K562 (cell line): ENCODE measurements around the gene WDPCP. TPM values are rescaled to one million over a fixed set of nuclear protein-coding genes. Genes with fewer than 3 reads are reported as not detected.
"Not testable (repeated sequence)": the region's sequence is repeated elsewhere in the genome, so short reads cannot be mapped to it uniquely, and the experiment has no call there.

Experiments used
- ATAC-seq: fragments of 200-7000 bp; cut with Tn5 transposase; 3 replicates; pipeline ENCODE4 v1.9.1; 2020; ENCODE audit warnings: moderate library complexity
- BruUV-seq: library from RNA; stranded (reverse); fragments of 400-500 nt; replicated peaks from 2 replicates; lab custom pipeline; 2021; lab: Mats Ljungman, UMichigan
- CTCF ChIA-PET: fragments of 300-600 bp; formaldehyde crosslinking; extraction: SDS; loops from one replicate; lab custom pipeline; 2021; ENCODE audit warnings: low intra/inter-chr PET ratio; lab: Yijun Ruan, JAX
- POLR2A ChIA-PET: fragments of 300-600, 350-650 bp; sonication (Branson Sonifier 250); formaldehyde crosslinking; extraction: SDS; loops from one replicate; lab custom pipeline; 2021; ENCODE audit warnings: antibody characterized with exemption, inconsistent platforms; lab: Yijun Ruan, JAX
- DNase-seq, 4 experiments: peaks; one replicate each; pipeline versions ENCODE4 v3.0.0 to v3.0.0-alpha.2; 2011 to 2018; ENCODE audit warnings: low spot score in 3 of 4, mixed read lengths in 3 of 4; ENCODE audit errors: extremely low read depth in 1 of 4
- FAIRE-seq: peaks from 2 replicates; lab custom pipeline; 2011; peaks lifted over from hg19 to GRCh38; lab: Jason Lieb, UNC
- H2AFZ ChIP-seq: 2 replicates; pipeline ENCODE4 v1.6.0; 2011; ENCODE audit warnings: low read depth, low read length, control low read depth, inconsistent platforms
- H3K27ac ChIP-seq: fragments of 200-600 bp; 3 replicates; pipeline ENCODE4 v1.8.0; 2011; ENCODE audit warnings: low read depth, mild to moderate bottlenecking, control low read depth, inconsistent platforms, low read length, moderate library complexity, mixed read lengths; ENCODE audit errors: extremely low read depth
- H3K27me3 ChIP-seq, 2 experiments: fragments of 300-600 bp in 1 of 2; 2 replicates in 1 of 2; 3 replicates in 1 of 2; pipeline versions ENCODE4 v1.6.0 to v1.8.0; 2011; ENCODE audit warnings: inconsistent platforms in 2 of 2, low read length in 2 of 2, mild to moderate bottlenecking in 1 of 2, mixed read lengths in 1 of 2, moderate library complexity in 1 of 2; ENCODE audit not compliant: control insufficient read depth in 2 of 2, insufficient read depth in 2 of 2
- H3K36me3 ChIP-seq: fragments of 300-600 bp; 3 replicates; pipeline ENCODE4 v1.8.0; 2011; ENCODE audit warnings: mild to moderate bottlenecking, low read length, inconsistent platforms; ENCODE audit not compliant: control insufficient read depth, insufficient read depth
- H3K4me1 ChIP-seq, 2 experiments: fragments of 200-600 bp in 1 of 2; replicated peaks in 1 of 2; 2 replicates in 1 of 2; 3 replicates in 1 of 2; pipeline versions ENCODE4 v1.5.1 to v1.8.0; 2011; ENCODE audit warnings: inconsistent platforms in 2 of 2, low read length in 2 of 2, mild to moderate bottlenecking in 1 of 2, mixed read lengths in 1 of 2, moderate library complexity in 1 of 2; ENCODE audit not compliant: control insufficient read depth in 2 of 2, insufficient read depth in 2 of 2
- H3K4me2 ChIP-seq: 2 replicates; pipeline ENCODE4 v1.6.1; 2011; ENCODE audit warnings: low read length, control low read depth, inconsistent platforms, mixed read lengths; ENCODE audit not compliant: insufficient read depth
- H3K4me3 ChIP-seq: fragments of 200-600 bp; sonication (generic), shearing (Covaris generic); 2 replicates; pipeline ENCODE4 v1.5.1; 2016; ENCODE audit warnings: control low read depth, inconsistent platforms
- H3K79me2 ChIP-seq: fragments of 200-600 bp; 3 replicates; pipeline ENCODE4 v1.8.0; 2011; ENCODE audit warnings: low read length, inconsistent platforms; ENCODE audit not compliant: control insufficient read depth, insufficient read depth
- H3K9ac ChIP-seq, 2 experiments: 2 replicates each; pipeline versions ENCODE4 v1.6.0 to v1.6.1; 2011; ENCODE audit warnings: low read depth in 2 of 2, low read length in 2 of 2, control low read depth in 1 of 2, inconsistent platforms in 1 of 2, mild to moderate bottlenecking in 1 of 2, mixed read lengths in 1 of 2; ENCODE audit not compliant: insufficient read depth in 1 of 2
- H3K9me1 ChIP-seq: one replicate; pipeline ENCODE4 v1.6.0; 2011; ENCODE audit warnings: inconsistent platforms, mild to moderate bottlenecking, low read length, moderate library complexity; ENCODE audit not compliant: control insufficient read depth, insufficient read depth
- H3K9me3 ChIP-seq: replicated peaks from 2 replicates; pipeline ENCODE4 v1.5.1; 2011; ENCODE audit warnings: low read depth, low read length, inconsistent platforms; ENCODE audit not compliant: control insufficient read depth, insufficient read depth
- H4K20me1 ChIP-seq: replicated peaks from 2 replicates; pipeline ENCODE4 v1.6.1; 2011; ENCODE audit warnings: low read length, inconsistent platforms, mixed read lengths; ENCODE audit not compliant: control insufficient read depth, insufficient read depth
- BCOR ChIP-seq: fragments of 450-650 bp; IDR thresholded peaks from 2 replicates; pipeline ENCODE4 v1.6.1; 2016
- MAFF ChIP-seq: IDR thresholded peaks from 2 replicates; pipeline ENCODE4 v1.6.1; 2012; ENCODE audit warnings: low read length, improper control_type of control experiment
- RBM25 ChIP-seq: fragments of 200-400 bp; formaldehyde crosslinking; IDR thresholded peaks from 2 replicates; pipeline ENCODE4 v1.6.1; 2018; ENCODE audit warnings: low read length, low read depth, moderate library complexity; ENCODE audit not compliant: severe bottlenecking
- XRCC3 ChIP-seq: fragments of 450-650 bp; IDR thresholded peaks from 2 replicates; pipeline ENCODE4 v1.6.1; 2017; ENCODE audit warnings: mild to moderate bottlenecking, moderate library complexity
- ZNF146 ChIP-seq: IDR thresholded peaks from one replicate; pipeline ENCODE4 v1.6.1; 2018; ENCODE audit warnings: missing compliant biosample characterization; ENCODE audit not compliant: unreplicated experiment
- ZNF316 ChIP-seq: fragments of 450-650 bp; IDR thresholded peaks from 2 replicates; pipeline ENCODE4 v1.6.1; 2016
- WGBS: fragments of 100-300 bp; shearing (Covaris generic); methylation state at CpG from one replicate; pipeline ENCODE4 v1.1.6; 2016; ENCODE audit warnings: low coverage, mixed read lengths; ENCODE audit not compliant: insufficient coverage; ENCODE audit errors: missing lambda C conversion rate; 5-methylcytosine and 5-hydroxymethylcytosine counted together
- in situ Hi-C: fragments of 300-500 bp; cut with MboI; formaldehyde crosslinking; loops from 4 replicates; pipeline ENCODE4 v1.15.0; 2018; ENCODE audit warnings: inconsistent platforms, mixed read lengths
- intact Hi-C: fragments of 100-400 bp; cut with micrococcal nuclease; formaldehyde crosslinking; loops from 2 replicates; pipeline ENCODE4 v1.14.2; 2022
- polyA plus RNA-seq, 8 experiments: library from polyadenylated mRNA; depleted of rRNA in 4 of 8; stranded (reverse) in 5 of 8; unstranded in 3 of 8; fragments of >200 nt; fragmentation: Nextera tagmentation in 2 of 8; fragmentation: Illumina TruSeq in 1 of 8; extraction: Ambion mirVana in 2 of 8; extraction: Trizol in 1 of 8; gene quantifications; 2 replicates each; pipeline versions ENCODE4 v1.2.1 to v1.2.3, GENCODE V29; 2011 to 2014; ENCODE audit warnings: inconsistent platforms in 1 of 8, missing spikeins in 1 of 8
- total RNA-seq, 7 experiments: library from RNA; depleted of rRNA in 6 of 7; stranded (reverse); fragments of >200 nt in 6 of 7; fragmentation: Illumina TruSeq in 2 of 7; extraction: Trizol in 2 of 7; gene quantifications; 2 replicates each; pipeline versions ENCODE4 v1.2.1 to v1.2.3, GENCODE V29; 2011 to 2021; ENCODE audit warnings: low replicate concordance in 1 of 7

WDPCP gene
- total and polyA plus RNA-seq, 9 of the 15 experiments (the other 6 are each of a cell fraction or from before 2014, with no cell fraction given): 1.4 to 6.4 (median 5.5) TPM

GRCh38 chr2:63403820-63404219 is 184.5 kb downstream of the WDPCP start:
- ATAC-seq (no peak), DNase-seq (no peak), FAIRE-seq (no peak)
- H2AFZ ChIP-seq: no peak overlapping the region
- H3K27ac ChIP-seq: no peak overlapping the region
- intact Hi-C loops (no loop called here), in situ Hi-C loops (no loop called here)
- H3K4me1 ChIP-seq: peaks cover 0 to 4% of the 10 kb centered on the region in 2 experiments; a peak in 2 of 5 replicates
- no peak overlapping the region for H3K4me2 ChIP-seq
- no peak for TF ChIP-seq XRCC3
- TF ChIP-seq ZNF316: peak; percentile 53; the same call in 1 of the 2 replicates
- peak; percentile 1; the same call in 1 of the 2 replicates for TF ChIP-seq MAFF
- POLR2A ChIA-PET: interaction anchor here (0.7 kb wide), 2 partner anchors 15 to 1048 kb away, joined by 3 read pairs; no protein-coding TSS in a partner anchor
- H3K4me3 ChIP-seq: no peak overlapping the region
- CTCF ChIA-PET: no interaction called here
- H4K20me1 ChIP-seq: no peaks in the 10 kb centered on the region
- no peaks in the 10 kb centered on the region for H3K27me3 ChIP-seq
- H3K79me2 ChIP-seq: no peaks in the 10 kb centered on the region
- H3K36me3 ChIP-seq: no peaks in the 10 kb centered on the region
- H3K9ac ChIP-seq: no peak overlapping the region
- H3K9me3 ChIP-seq: peaks cover 3% of the 10 kb centered on the region; the same call in 1 of the 2 replicates
- no peaks in the 10 kb centered on the region for H3K9me1 ChIP-seq
- BruUV-seq: no TSS peak

DNA sequence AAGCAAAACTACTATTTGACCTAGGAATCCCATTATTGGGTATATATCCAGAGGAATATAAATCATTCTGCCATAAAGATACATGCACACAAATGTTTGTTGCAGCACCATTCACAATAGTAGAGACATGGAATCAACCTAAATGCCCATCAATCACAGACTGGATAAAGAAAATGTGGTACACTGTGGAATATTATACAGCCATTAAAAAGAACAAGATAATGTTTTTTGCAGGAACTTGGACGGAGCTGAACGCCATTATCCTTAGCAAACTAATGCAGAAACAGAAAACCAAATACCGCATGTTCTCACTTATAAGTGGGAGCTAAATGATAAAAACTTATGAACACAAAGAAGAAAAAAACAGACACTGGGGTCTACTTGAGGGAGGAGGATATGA is 185.4 kb downstream of the WDPCP start:
- POLR2A ChIA-PET: interaction anchor here (0.6 to 0.7 kb wide), 2 partner anchors 28 to 1049 kb away, joined by 3 read pairs; no protein-coding TSS in a partner anchor
- WGBS: 30% methylated on average over 3 of the region's 3 CpGs
- H3K9me1 ChIP-seq, H3K27me3 ChIP-seq, CTCF ChIA-PET, H3K79me2 ChIP-seq, H3K4me1 ChIP-seq, H3K4me2 ChIP-seq, ATAC-seq, intact Hi-C loops, FAIRE-seq, DNase-seq, H4K20me1 ChIP-seq, H3K9me3 ChIP-seq, H3K9ac ChIP-seq, H3K36me3 ChIP-seq, in situ Hi-C loops, H3K27ac ChIP-seq, BruUV-seq, H3K4me3 ChIP-seq, H2AFZ ChIP-seq: not testable (repeated sequence)
- peak; percentile 35 for TF ChIP-seq RBM25
- 0 out of 2 replicates have a peak, but pooled peaks have one; percentile 19 for TF ChIP-seq BCOR
- peak; percentile 69 for TF ChIP-seq ZNF146 (CRISPR knock-in tag)
